Stimulated activated CD4-positive, alpha-beta T cell treated with anti-CD3 and anti-CD28 coated beads, Interleukin-4, amount 100 ng/mL, for 1 hour (primary cell): ENCODE data around the gene KRT27.

Experiments
- DNase-seq: peaks from one replicate; pipeline ENCODE4 v3.0.0-alpha.2; 2020

The KRT27 gene

GRCh38 chr17:40806131-40806530 lies 23.8 kb upstream of the KRT27 start:
- no peak for DNase-seq

- DNase-seq = peak; percentile 76
These were observed 21.3 kb upstream of the KRT27 start for GRCh38 chr17:40803617-40804082.

- no peak for DNase-seq
These were observed 18.8 kb upstream of the KRT27 start for GRCh38 chr17:40801157-40801556.

DNA sequence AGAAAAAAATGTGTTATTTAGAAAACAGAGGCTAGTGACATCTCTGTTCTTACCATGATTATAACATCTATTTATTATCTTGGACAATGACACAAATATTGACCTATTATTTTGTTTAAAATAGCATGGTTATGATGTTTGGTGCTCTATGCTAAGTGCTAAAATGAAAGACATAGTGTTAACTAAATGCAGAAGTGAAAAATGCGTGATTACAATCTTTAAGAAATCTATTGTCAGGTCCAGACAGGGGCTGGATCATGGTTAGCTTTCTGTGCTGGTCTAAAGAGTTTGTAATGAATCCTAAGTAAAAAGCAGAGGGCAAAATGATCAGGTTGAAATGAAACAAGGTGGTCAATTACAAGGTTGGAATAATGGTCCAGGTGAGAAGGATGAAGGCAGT lies 18.0 kb upstream of the KRT27 start:
- DNase-seq = no peak

GRCh38 chr17:40799859-40800258 lies 17.5 kb upstream of the KRT27 start, which contains the start of gene KRT28:
TSS of gene KRT28 (minus strand) at chr17:40799959. CDS start at chr17:40799893, 66 bp downstream.
- no peak for DNase-seq

DNA sequence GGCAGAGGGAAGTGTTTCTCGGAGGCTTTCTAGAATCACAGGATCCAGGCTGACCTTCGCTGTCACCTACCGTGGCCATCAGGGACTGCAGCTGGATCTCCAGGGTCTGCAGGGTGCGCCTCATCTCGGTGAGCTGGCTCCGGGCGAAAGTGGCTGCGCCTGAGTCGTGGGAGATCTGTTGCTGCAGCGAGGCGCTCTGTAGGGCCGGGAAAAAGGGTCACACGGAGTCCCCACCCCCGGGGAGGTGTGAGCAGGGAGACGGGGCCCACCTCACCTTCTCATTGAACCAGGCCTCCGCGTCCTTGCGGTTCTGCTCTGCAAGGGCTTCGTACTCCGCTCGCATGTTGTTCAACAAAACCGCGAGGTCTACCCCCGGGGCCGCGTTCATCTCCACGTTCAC lies 14.5 kb upstream of the KRT27 start:
- DNase-seq = no peak

- no peak for DNase-seq
These were observed 12.8 kb upstream of the KRT27 start for GRCh38 chr17:40795019-40795667.

GRCh38 chr17:40794466-40794865 lies 12.1 kb upstream of the KRT27 start:
- no peak for DNase-seq

- DNase-seq = no peak
These were observed 11.5 kb upstream of the KRT27 start for GRCh38 chr17:40793832-40794231.

- no peak for DNase-seq
These were observed 9.6 kb upstream of the KRT27 start for GRCh38 chr17:40791787-40792436.

- no peak for DNase-seq
These were observed 8.8 kb upstream of the KRT27 start for GRCh38 chr17:40791111-40791510.

DNA sequence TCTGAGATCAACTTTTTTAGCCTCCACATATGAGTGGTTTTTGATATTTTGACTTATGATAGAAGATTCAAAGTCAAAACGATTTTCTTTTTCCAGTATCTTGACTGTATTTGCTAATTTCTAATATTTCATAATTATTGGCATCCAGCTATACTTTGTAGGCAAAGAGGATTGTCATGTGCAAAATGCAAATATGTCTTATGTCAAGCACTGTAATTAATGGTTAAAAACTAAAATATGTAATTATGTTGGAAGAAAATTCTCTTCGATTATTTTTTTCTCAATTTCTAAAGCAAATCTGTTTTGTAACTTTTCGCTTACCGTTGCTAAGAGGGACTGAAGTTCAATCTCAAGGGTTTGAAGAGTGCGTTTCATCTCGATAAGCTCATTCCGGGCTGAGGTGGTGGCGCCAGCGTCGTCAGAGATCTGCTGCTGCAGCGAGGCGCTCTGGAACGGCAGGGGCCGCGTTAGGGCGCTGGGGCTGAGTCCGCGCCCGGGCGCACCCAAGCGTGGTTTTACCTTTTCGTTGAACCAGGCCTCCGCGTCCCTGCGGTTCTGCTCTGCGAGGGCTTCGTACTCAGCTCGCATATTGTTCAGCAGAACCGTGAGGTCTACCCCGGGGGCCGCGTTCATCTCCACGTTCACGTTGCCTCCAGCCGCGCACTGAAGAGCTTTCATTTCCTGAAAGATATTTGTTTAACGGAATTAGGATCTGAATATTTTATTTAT lies 3.0 kb downstream of the KRT27 start:
- peak; percentile 25 for DNase-seq

DNA sequence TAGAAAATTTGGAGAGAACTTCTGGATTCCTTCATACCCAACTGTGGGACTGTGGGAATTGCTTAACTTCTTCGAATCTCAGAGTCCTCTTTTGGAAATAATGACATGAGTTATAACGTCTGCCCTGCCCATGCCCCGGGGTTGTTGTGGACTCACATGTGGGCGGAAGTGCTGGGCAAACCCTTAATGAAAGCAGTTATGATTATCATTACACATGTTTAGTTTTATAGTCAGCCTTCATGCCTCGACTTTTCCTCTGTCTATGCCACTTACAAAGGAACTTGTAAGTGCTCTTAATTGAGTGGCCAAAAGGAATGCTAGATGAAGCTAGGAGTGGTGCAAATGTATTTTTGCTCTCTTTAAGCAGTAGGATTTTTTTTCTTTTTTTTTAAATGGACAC lies 3.9 kb downstream of the KRT27 start:
- DNase-seq = no peak

DNA sequence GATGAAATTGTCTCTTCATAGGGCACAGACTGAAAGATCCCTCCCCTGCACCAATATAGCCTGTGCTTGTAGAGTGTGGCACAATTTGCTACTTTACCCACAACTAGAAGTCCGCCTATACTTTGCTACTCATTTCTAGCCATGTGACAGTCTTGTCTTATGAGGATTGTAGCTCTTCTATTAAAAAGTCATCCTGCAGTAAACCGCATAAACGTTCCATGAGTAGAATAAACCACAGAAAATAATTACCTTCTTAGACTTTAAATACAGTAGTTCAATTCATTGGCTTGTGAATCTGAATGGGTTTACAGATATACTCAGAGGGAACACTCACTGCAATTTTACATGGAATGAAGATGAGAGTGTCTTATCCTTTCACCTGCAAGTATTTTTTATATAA lies 4.4 kb downstream of the KRT27 start:
- DNase-seq = no peak

DNA sequence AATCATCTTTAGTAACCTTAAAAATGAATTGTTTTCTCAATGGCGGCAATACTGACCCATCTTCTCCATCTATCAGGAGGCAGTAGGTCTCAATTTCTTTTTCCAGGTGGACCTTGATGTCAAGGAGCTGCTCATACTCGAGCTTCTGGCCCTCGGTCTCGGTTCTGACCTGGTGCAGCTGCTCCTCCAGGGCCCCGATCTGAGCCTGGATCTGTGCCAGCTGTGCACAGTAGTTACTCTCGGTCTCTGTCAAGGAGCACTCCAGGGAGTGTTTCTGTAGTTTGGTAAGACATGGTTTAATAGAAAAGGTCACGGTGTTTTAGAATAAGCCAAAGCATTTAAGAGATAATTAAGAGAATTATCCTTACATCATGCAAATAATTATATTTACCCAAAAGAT lies 4.9 kb downstream of the KRT27 start:
- DNase-seq = no peak

DNA sequence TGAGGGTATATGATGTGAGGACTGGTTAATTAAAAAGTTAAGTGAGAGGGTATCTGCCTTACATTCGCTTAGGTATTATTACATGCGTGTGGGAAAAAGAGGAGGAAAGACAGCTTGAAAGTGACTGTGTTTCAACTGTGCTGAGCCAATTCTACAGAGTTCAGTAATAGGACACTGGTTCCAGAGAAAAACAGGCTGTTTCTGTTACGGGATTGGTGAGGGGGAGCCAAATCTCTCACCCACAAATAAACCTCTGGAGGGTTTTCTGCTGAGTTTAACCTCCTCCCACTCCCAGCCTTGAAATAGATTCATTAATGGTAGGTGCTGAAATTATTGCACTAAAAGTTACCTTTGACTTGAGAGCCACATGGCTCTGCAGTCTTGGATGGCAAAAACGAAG lies 6.4 kb downstream of the KRT27 start:
- DNase-seq = no peak

- DNase-seq = no peak
These were observed 10.2 kb downstream of the KRT27 start, which contains the start of gene KRT26 for GRCh38 chr17:40772101-40772500. TSS of gene KRT26 (minus strand) at chr17:40772201. CDS start at chr17:40772113, 88 bp downstream.

GRCh38 chr17:40765657-40766056 lies 16.7 kb downstream of the KRT27 start:
- no peak for DNase-seq

DNA sequence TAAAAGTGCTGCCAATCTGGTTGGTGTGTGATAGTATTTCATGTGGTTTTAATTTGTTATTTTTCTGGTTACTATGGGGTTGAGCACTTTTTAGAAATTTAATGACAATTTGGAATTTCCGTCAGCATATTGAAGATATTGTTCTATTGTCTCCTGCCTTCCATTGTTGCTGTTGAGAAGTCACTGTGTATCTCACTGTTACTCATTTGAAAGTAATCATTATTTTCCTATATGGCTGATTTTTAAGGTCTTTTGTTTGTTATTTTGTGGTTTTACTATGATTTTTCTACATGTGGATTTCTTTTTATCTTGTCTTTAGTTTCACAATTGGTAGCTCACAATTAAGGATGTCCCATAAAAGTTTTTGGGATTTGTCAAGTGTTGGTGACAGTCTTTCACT lies 18.6 kb downstream of the KRT27 start:
- no peak for DNase-seq

DNA sequence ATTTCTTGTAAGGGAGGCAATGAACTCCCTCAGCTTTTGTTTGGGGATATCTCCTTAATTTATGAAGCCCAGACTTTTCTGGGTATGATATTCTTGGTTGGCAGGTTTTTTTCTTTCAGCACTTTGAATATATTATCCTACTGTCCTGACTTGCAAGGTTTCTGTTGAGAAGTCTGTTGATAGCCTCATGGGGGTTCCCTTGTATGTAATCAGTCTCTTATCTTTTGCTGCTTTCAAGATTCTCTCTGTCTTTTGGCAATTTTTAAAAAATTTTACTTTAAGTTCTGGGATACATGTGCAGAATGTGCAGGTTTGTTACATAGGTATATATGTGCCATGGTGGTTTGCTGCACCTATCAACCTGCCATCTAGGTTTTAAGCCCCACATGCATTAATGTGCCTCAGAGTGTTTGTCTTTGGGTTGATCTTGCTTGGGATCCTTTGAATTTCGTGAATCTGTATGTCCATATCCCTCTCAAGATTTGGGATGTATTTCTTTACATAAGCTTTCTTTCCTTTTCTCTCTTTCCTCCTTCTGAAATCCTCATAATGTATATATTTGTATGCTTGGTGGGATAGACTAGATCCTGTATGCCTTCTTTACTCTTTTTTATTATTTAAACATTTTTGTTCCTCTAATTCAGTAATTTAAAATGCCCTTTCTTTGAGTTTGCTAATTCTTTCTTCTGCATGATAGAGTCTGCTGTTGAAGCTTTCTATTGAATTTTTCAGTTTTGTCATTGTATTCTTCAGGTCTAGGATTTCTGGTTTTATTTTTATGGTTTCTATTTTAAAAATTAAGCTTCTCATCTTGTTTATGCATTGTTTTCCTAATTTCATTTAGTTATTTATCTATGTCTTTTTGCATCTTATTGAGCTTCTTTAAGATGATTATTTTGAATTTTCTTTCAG lies 22.0 kb downstream of the KRT27 start:
- no peak for DNase-seq

DNA sequence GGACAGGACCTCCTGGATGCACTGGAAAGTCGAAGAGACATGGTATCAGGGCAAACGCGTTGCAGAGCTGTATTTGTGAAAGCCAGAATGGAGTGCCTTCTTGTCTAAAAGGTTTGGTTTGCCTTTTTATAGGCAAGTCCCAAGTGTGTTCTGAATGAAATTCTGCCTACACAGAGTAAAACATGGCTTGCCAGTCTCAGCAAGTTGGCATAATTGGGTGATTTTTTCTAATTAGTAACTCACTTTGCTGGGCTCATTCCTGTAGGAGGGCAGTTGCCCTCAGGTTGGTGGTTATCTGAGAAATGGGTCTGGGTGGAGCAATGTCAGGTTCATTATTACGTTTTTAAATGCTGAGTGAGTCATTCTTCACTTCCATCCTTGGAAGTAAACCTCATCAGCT lies 27.1 kb downstream of the KRT27 start, which contains the start of gene KRT25:
TSS of gene KRT25 (minus strand) at position 101 of the 400 bp plus-strand sequence. CDS start at position 41, 60 bp downstream.
- no peak for DNase-seq

GRCh38 chr17:40753804-40754203 lies 28.5 kb downstream of the KRT27 start:
- no peak for DNase-seq

GRCh38 chr17:40751065-40751464 lies 31.3 kb downstream of the KRT27 start:
- no peak for DNase-seq
